B cell (primary cell): ENCODE results near the gene KCNIP2.

Experiments used
- CTCF ChIP-seq: fragments of 200-600 bp; IDR thresholded peaks from one replicate; pipeline ENCODE4 v1.8.0; 2022; ENCODE audit warnings: antibody characterized with exemption, mild to moderate bottlenecking
- EZH2 ChIP-seq: IDR thresholded peaks from 2 replicates; pipeline ENCODE4 v1.6.1; 2012; ENCODE audit warnings: borderline replicate concordance, low read depth, mild to moderate bottlenecking, moderate library complexity, low read length; ENCODE audit not compliant: insufficient read depth, poor library complexity, severe bottlenecking

- no peak for TF ChIP-seq CTCF
- no peak for TF ChIP-seq EZH2
Measured at GRCh38 chr10:101778151-101778780, 65.3 kb downstream of the KCNIP2 start.
